SK-N-MC (cell line): ENCODE measurements around the gene PLEKHJ1.

Source experiments
- EZH2 ChIP-seq: fragments of 200-600 bp; sonication (generic); IDR thresholded peaks from one replicate; pipeline ENCODE4 v1.6.1; 2017; ENCODE audit warnings: antibody characterized with exemption
- FOXP2 ChIP-seq: optimal IDR thresholded peaks from 2 replicates; pipeline ENCODE3; 2011; ENCODE audit warnings: mild to moderate bottlenecking, moderate library complexity; ENCODE audit not compliant: insufficient read depth; ENCODE audit errors: extremely low read length, control extremely low read depth
- POLR2AphosphoS5 ChIP-seq: IDR thresholded peaks from 2 replicates; pipeline ENCODE4 v1.6.1; 2012; ENCODE audit warnings: mild to moderate bottlenecking, low read depth, low read length, borderline replicate concordance

- TF ChIP-seq EZH2 (no peak), POLR2AphosphoS5 (no peak; the same call in 1 of the 2 replicates), FOXP2 (no peak)
These were observed 5.0 kb upstream of the PLEKHJ1 start for GRCh38 chr19:2240881-2241760.
